ENCODE measurements around the gene EXOC7.

Gene EXOC7

DNA sequence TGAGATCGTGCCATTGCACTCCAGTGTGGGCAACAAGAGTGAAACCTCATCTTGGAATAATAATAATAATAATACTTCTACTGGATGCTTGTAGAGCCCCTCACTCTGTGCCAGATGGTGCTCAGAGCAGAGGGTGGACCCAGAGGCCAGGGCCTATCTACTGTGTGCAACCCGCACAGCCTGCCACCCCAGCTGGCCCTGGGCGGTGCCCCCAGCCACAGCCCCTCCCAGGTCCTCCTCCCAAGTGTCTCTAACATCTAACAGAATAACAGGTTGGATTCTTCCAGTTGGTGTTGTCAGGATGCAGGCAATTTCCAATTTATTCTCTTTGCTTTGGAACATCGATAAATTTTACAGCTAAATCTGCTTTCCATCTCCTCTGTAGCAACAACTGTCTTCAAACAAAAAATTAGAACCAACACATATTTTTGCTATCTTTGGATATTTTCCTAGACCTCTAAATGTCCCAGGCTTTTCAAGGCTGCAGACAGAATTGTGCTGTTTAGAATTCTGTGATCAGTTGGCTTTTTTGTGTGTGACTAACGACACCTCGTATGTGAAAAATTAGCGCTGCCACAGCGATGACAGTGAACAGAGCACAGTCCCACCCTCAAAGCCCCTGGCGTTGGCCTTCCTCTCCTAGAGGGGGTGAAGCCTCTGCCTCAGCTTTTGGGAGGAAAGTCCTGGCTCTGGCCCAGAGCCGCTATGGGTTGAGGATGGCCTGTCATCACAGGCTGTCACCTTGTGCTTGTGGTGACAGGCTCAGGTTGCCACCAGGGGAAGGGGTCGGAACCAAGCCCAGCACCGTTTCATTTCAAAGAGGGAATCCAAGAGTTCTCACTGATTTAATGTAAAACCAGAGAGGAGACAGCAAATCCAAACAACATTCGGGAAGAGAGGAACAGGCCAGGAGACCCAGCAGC is 68.9 kb downstream of the EXOC7 start:
- DNase-seq = no peak

DNA sequence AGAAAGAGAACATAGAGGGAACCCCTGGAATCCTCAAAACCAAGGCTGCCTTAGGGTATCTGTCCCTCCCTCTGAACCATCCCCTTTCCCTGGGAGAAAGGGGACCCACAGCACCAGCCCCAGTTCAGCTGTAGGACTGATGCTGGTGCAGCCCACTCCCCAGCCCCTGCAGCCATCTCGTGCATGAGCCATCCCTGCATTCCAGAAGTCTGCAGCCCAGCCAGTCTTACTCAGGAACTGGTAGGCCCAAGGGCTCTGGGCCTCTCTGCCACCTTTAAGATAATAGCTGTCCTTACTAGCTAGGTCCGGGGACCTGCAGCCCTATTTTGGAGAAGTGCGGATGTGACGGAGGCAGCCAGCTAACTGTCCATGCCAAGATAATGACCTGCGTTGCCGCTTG is 70.4 kb downstream of the EXOC7 start:
- DNase-seq = no peak

DNA sequence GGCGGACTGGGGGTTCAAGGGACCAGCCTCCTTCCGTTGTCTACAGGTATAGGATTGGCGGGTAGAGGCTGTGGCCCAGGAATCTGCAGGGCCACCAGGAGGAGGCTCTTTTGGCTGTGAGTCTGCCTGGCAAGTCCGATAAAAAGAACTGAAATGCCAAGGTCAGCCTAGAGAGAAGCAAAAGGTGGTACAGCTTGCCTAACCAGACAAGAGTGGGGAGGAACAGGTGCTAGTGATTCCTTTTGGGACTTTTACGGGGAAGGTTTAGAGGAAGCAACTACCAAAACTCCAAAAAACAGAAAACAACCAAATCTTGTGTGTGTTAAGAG is 70.8 kb downstream of the EXOC7 start:
- no peak for DNase-seq

DNA sequence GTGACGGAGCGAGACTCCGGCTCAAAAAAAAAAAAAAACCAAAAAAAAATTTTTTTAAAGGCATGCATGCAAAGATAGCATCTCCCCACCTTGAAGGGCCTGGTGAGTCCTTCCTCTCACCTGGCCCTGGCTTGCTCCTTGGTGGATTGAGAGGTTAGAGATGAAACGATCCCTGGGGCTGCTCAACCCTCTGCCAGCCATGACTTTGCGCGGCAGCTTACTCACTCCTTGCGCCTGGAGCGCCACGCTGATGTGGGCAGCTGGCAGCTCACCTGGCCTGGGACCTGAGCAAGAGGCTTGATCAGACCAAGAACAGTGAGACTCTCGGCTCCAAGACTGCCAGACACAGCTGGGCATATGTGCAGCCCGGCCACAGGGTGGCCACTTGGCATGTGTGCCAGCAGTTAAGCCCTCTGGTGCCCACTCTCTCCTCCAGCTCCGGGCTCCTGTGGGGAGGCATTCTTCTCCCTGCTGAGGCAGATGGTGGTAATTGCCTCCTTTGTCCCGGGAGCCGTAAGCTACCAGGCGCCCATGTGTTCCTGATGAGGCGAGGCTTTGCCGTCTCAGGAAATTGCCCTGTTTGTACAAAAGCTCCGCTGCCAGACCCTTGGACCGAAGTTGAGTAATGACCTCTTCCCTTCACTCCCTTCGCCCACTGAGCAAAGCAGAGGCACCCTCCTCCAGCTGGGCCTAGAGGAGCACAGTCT is 71.4 kb downstream of the EXOC7 start:
- DNase-seq = no peak
